Mononuclear cell (primary cell): ENCODE data around the gene AKNAD1. TPM values are rescaled to one million over a fixed set of nuclear protein-coding genes. Genes with fewer than 3 reads are reported as not detected.
"Not testable (repeated sequence)": the region's sequence is repeated elsewhere in the genome, so short reads cannot be mapped to it uniquely, and the experiment has no call there.

ENCODE experiments used
- H3K27me3 ChIP-seq: 2 replicates; pipeline ENCODE4 v1.6.0; 2011; ENCODE audit warnings: low read length, control low read depth; ENCODE audit not compliant: insufficient read depth
- H3K4me1 ChIP-seq: 2 replicates; pipeline ENCODE4 v1.5.1; 2011; ENCODE audit warnings: mild to moderate bottlenecking, low read length, control low read depth; ENCODE audit not compliant: insufficient read depth
- H3K4me3 ChIP-seq: 2 replicates; pipeline ENCODE4 v1.5.1; 2011; ENCODE audit warnings: mild to moderate bottlenecking, low read length, moderate library complexity
- H3K9me3 ChIP-seq: 2 replicates; pipeline ENCODE4 v1.5.1; 2011; ENCODE audit warnings: low read depth, mild to moderate bottlenecking, control low read depth, low read length
- total RNA-seq: library from RNA; depleted of rRNA; stranded (reverse); fragments of >200 nt; gene quantifications from one replicate; pipeline ENCODE4 v1.2.3, GENCODE V29; 2012

The AKNAD1 gene, protein sequence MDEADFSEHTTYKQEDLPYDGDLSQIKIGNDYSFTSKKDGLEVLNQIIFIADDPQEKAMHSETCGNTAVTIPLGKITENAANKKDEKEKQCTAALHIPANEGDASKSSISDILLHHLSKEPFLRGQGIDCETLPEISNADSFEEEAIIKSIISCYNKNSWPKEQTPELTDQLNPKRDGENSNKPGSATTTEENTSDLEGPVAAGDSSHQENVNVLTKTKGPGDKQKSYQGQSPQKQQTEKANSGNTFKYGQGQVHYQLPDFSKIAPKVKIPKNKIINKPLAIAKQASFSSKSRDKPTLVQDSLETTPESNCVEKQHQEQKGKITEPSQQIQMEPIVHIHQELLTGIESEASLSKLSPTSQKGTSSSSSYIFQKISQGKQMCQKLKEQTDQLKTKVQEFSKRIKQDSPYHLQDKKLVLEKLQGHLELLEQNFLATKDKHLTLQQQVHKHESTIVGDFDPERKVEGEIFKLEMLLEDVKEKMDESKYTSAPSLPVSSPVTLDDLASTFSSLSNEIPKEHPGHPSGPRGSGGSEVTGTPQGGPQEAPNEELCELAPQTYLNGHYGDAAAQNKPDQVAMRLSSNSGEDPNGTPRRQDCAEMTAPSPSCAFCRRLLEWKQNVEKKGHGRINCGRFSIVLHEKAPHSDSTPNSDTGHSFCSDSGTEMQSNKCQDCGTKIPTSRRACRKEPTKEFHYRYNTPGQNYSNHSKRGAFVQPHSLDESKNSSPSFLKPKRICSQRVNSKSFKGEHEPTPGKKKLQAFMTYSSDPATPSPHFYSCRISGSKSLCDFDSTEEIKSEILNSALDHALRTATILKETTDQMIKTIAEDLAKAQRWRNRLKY
- not detected for total RNA-seq

DNA sequence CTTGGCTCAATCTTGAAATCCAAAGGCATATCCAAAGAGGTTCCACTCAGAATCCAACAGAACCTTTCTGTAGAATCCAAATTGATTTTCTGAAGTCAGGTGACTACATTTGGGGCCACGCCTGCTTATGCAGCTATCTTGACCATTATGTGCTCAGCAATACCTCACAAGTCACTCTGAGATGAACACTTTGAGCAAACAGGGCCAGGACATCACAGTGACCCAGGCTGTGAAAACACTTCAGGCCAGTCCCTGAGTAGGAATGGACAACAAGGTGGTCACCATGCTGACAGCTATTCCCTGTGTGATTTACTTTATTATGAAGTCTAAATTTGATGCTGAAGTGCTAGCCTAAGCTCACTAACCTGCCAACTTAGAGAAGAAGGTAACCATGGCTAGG, at the start of gene AKNAD1:
AKNAD1 (minus strand) TSS at position 101 of the 400 bp plus-strand sequence. CDS start 4,430 bp downstream, outside the sequence.
- H3K9me3 ChIP-seq: no peaks in the 10 kb centered on the region
- no peak within 1 kb of the TSS for H3K4me3 ChIP-seq
- peaks cover 16% of the 10 kb centered on the region for H3K4me1 ChIP-seq
- H3K27me3 ChIP-seq: no peaks in the 10 kb centered on the region

DNA sequence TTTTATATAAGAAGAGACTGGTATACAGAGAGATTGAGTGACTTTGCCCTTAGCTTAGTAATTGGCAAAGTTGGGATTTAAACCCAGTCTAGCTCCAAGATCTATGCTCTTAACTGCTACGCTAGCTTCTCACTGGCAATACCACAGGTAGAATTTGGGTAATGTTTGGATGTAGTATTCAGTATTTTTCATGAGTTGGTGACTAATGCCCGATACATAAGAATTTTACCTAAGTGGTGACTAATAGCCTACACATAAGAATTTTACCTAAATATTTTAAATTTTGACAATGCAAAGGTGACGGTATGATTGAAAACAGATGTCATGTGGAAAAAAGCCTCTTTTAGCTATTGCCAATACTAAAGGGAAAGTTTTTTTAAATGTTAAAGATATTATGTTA, 44.2 kb upstream of the AKNAD1 start:
- Histone ChIP-seq H3K27me3 (no peaks in the 10 kb centered on the region), H3K9me3 (no peaks in the 10 kb centered on the region), H3K4me3 (no peak overlapping the region), H3K4me1 (no peaks in the 10 kb centered on the region)

DNA sequence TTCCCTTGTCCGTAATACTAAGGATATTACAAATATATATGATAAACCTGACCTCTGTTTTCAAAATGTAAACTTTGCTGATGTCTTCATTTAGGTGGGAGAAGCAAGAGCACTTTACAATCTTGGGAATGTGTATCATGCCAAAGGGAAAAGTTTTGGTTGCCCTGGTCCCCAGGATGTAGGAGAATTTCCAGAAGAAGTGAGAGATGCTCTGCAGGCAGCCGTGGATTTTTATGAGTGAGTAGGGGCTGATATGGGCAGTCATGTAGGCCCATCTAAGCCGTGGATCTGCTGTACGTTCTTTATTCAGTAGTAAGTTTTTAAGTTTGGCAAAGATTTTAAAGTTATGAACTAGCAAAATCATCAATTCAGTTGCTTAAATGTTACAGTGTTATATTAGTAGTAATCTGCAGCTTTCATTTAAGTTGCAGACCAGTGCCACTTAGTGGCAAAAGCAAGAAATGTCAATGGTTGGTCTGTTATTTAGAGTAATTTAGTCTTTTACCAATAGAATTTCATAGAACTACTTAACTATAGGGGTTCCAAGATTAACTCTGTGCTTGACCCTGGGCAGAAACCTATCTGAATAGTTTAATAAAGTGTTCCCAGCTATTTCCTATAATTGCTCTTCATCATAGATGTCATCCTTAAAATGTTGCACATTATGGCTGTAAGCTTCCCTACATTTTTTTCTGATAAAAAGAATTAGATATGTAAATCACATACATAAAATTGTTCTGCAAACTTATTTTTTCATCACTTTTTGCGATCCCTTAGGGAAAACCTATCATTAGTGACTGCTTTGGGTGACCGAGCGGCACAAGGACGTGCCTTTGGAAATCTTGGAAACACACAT, 41.2 kb upstream of the AKNAD1 start:
- Histone ChIP-seq H3K4me1 (no peaks in the 10 kb centered on the region), H3K4me3 (no peak overlapping the region), H3K9me3 (no peaks in the 10 kb centered on the region), H3K27me3 (no peaks in the 10 kb centered on the region)

DNA sequence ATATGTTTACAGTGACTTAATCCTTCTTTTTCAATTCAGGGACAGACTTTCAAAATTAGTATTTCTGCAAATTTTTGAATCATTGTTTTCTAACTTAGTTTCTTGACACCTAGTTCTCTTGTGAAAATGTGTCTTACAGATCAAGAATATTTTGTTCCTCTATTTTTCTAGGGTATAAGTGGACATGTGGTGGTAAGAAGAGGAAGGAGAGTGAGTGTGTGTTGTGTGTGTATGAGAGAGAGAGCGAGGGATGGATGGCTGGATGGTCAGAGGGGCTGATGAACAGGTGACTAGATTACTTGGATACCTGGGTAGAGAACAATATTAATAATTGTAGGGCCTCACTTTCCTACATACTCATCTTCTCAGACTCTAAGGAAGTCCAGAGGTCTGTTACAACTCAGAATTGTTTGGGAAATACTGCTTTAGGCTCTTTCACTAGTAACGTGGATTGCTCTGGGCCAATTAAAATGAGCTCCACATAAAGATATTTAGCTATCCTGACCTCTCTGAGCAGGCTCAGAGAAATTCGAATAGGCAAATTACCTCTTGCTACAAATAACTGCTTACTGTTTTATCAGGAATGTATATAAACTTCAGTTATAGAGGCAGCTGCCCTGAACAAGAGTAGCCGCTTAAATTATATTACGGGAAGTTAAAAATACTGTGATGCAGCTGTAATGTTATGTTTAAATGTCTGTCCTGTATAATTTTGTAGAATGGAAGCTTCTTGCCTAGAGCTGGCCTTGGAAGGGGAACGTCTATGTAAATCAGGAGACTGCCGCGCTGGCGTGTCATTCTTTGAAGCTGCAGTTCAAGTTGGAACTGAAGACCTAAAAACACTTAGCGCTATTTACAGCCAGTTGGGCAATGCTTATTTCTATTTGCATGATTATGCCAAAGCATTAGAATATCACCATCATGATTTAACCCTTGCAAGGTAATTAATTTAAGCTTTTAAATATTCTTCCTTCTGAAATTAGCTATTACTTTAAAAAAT, 39.6 kb upstream of the AKNAD1 start:
- Histone ChIP-seq H3K27me3 (no peaks in the 10 kb centered on the region), H3K4me1 (no peaks in the 10 kb centered on the region), H3K4me3 (no peak overlapping the region)

DNA sequence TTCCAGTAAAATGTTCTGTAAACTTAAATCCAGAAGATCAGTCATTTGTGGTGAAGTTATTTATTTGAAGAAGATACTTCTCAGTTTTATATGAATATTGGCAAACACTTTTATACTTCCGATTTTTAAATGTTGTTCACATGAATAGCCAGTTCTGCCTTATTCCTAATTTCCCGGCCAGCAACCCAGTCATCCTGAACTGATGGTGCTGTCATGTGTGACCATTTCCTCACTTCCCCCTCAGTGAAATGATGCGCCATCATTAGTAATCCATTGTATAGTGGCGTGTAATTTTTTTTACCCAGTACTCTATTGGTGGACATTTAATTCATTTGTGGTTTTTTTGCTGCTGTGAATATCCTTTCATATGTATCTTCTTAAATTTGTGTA, 36.2 kb upstream of the AKNAD1 start:
- Histone ChIP-seq H3K4me1 (peaks cover 8% of the 10 kb centered on the region), H3K4me3 (no peak overlapping the region), H3K27me3 (no peaks in the 10 kb centered on the region), H3K9me3 (no peaks in the 10 kb centered on the region)

More for the DNA sequence above, 39.6 kb upstream of the AKNAD1 start:
- no peaks in the 10 kb centered on the region for H3K9me3 ChIP-seq

DNA sequence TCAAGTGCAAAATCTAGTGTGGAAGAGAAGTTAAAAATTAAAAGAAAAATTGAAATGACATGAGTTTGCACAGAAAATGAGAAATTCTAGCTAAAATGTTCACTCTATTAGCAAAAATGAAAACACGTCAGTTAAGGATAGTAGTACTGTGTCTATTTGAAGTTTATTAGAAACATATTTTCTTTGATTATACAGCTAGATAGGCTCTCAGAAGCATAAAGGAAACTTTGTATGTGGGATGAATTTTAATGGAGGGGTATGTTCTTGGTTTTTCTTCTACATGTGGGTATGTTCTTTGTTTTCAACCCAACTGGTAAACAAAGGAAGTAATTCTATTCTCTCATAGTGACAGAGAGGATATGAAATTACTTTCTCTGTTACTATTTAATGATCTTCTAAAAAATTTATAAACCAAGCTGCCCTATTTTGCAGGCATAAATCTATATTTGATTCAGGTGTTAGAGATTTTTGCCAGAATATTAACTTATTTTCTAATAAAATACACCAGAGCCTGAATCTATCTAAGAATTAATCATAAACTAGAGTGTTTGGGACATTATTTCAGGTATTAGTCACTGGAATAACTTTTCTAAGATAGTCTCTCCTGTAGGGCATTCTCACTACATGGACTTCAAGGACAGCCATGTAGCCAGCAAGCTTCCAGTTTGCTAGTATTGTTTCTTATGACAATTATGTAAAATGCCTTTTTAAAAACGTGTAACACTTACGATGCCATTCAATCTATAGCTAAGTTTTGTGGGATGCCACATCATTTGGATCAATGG, 35.7 kb upstream of the AKNAD1 start:
- H3K9me3 ChIP-seq: no peaks in the 10 kb centered on the region
- peaks cover 8% of the 10 kb centered on the region for H3K4me1 ChIP-seq
- no peaks in the 10 kb centered on the region for H3K27me3 ChIP-seq
- H3K4me3 ChIP-seq: no peak overlapping the region

DNA sequence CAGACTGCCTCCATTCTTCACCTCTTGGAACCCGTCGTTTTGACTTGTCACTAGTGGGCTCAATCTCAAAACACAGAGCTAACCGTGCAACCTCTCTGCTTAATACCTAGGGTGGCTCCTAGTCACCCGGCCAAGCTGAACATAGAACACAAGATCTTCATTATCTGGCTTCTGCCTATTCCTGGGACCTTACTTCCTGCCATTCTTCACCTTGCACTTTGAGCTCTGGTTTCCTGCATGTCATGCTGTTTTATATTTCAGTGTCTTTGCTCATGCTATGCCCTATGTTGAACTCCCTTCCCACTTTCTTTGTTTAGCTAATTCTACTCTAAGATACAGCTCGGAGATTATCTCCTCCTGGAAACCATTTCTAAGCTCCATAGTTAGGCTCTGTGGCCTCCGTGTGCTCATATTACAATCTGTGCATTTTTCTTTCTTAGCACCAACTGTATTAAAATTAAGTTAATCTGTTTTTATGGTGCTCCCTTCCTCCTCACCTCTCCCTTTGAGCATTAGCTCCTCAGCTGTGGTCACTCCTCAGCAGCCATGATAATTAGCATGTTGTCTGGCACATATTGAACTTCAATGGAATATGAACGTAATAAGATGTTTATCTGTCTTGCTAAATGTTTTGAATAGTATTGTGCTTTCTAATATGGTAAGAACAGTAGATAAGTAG, 33.0 kb upstream of the AKNAD1 start:
- no peaks in the 10 kb centered on the region for H3K27me3 ChIP-seq
- no peak overlapping the region for H3K4me3 ChIP-seq
- no peaks in the 10 kb centered on the region for H3K9me3 ChIP-seq
- H3K4me1 ChIP-seq: peaks cover 8% of the 10 kb centered on the region

DNA sequence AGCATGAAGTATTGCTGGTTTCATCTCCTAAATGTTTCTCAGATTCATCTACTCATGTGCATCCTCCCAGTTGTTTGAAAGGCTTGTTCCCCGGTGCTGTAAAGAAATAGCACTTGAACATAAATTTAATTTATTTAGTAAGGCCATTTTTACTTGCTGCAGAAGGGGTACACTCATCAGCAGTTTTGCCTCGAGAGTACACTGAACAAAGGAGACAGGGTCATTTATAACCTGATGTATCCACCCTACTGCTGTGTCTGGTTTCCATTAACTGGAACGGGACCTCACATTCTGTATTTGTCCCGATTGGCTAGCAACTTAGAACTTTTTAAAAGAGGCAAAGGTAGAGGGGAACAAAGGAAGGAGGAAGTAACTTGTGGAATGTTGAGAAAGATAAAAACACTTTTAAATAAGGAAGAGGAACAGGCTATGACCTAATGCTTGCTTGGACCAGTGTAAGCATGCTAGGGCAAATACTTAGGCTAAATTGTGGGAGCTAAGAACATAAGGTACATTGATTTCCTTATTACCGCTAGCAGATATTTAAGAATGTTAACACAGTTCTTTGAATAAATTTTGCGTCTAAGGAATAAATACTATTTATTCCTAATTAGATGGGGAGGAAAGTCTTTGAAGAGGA, 32.2 kb upstream of the AKNAD1 start:
- not testable (repeated sequence) for H3K4me1 ChIP-seq, H3K27me3 ChIP-seq, H3K4me3 ChIP-seq, H3K9me3 ChIP-seq

DNA sequence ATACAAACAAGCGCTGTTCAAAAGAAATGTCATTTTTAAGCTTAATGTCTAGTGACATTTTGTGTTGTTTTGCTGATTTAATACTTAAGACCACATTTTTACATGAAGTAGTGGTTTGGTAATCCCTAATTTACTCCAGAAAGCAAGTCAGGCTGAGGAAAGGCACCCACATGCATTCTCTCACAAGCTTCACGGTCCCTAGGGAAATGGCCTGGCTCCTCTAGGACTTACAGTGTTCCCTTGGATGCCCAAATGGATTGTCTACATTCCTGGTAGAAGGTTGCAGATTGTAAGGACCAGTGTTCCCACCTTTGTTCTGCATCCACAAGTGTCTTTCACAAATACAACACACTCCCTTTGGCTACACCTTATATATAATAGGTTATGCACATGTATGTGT, 29.4 kb upstream of the AKNAD1 start:
- H3K4me3 ChIP-seq: no peak overlapping the region
- peaks cover 8% of the 10 kb centered on the region for H3K4me1 ChIP-seq

DNA sequence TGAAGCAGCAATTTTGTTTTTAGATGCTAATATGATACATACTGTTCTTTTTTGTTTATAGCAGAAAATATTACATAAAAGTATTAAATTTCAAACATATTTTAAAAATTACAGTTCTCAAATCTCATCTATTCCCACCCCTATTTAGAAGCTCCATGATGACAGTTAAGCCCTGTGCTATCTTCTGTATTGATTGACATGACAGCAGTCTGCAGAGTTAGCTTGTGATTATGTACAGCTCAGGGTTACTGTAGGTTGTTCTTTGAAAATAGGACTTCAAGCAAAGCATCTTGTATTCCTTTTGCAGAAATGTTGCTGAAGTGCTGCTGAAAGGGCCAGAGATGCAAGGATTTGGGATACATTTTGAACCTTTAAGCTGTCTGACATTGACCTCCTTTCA, 28.1 kb upstream of the AKNAD1 start:
- H3K4me3 ChIP-seq: no peak overlapping the region
- no peaks in the 10 kb centered on the region for H3K27me3 ChIP-seq
- H3K9me3 ChIP-seq: no peaks in the 10 kb centered on the region
- peaks cover 11% of the 10 kb centered on the region for H3K4me1 ChIP-seq

More for the DNA sequence above, 29.4 kb upstream of the AKNAD1 start:
- no peaks in the 10 kb centered on the region for H3K9me3 ChIP-seq
- no peaks in the 10 kb centered on the region for H3K27me3 ChIP-seq

DNA sequence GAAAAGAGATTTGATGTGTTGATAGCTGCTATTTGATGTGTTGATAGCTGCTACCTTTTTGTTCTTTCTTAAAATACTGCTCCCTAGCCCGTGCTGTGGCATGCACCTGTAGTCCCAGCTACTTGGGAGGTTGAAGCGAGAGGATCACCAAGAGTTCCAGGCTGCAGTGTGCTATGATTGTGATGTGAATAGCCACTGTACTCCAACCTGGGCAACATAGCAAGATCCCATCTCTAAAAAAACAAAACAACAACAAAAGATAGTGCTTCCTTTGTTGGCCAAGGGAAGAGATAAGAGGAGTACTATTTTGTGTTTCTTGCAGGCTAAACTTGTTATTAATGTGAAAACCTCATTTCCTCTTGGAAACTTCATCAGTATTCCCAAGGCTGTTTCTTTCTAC, 25.9 kb upstream of the AKNAD1 start:
- Histone ChIP-seq H3K9me3 (no peaks in the 10 kb centered on the region), H3K4me3 (no peak overlapping the region), H3K27me3 (no peaks in the 10 kb centered on the region), H3K4me1 (peaks cover 9% of the 10 kb centered on the region)

DNA sequence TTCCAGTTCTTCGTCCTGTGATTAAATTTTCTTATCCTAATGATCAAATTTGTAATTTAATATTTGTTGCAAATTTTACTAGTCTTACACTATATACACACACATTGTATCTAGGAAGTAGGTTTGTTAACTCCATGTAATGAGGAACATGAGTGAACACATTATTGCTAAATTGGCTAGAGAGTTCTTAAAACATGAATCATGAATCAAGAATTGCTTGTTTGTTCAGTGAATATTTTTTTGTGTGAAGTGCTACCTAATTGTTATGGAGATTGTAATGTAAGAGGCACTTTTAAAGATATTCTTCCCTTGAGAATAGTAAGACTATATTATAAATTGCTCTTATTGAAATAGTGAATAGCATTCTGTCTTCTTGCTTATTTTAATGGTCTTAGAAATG, 24.5 kb upstream of the AKNAD1 start:
- H3K27me3 ChIP-seq: no peaks in the 10 kb centered on the region
- no peaks in the 10 kb centered on the region for H3K9me3 ChIP-seq
- no peak overlapping the region for H3K4me3 ChIP-seq
- peaks cover 11% of the 10 kb centered on the region for H3K4me1 ChIP-seq
